Neuronal stem cell (in vitro differentiated cells): Measurements from ENCODE around the gene EDEM1.
"Not testable (repeated sequence)": the region's sequence is repeated elsewhere in the genome, so short reads cannot be mapped to it uniquely, and the experiment has no call there.

Experiments
- DNase-seq: peaks from one replicate; pipeline ENCODE4 v3.0.0-alpha.2; 2013; ENCODE audit warnings: low spot score
- H2AFZ ChIP-seq: one replicate; pipeline ENCODE4 v1.6.1; 2013; ENCODE audit warnings: mild to moderate bottlenecking, low read length, inconsistent platforms
- H2AK5ac ChIP-seq: 2 replicates; pipeline ENCODE4 v1.6.1; 2013; ENCODE audit warnings: low read depth, mild to moderate bottlenecking, inconsistent platforms, low read length, moderate library complexity, mixed read lengths
- H2BK120ac ChIP-seq: 2 replicates; pipeline ENCODE4 v1.6.1; 2013; ENCODE audit warnings: low read depth, mild to moderate bottlenecking, inconsistent platforms, low read length, moderate library complexity, mixed read lengths
- H2BK12ac ChIP-seq: one replicate; pipeline ENCODE4 v1.6.1; 2013; ENCODE audit warnings: low read length, inconsistent platforms
- H2BK15ac ChIP-seq: 2 replicates; pipeline ENCODE4 v1.6.1; 2013; ENCODE audit warnings: mild to moderate bottlenecking, low read length, inconsistent platforms, mixed read lengths
- H2BK5ac ChIP-seq: one replicate; pipeline ENCODE4 v1.6.1; 2013; ENCODE audit warnings: inconsistent platforms, mild to moderate bottlenecking, low read length, moderate library complexity
- H3K14ac ChIP-seq: one replicate; pipeline ENCODE4 v1.6.1; 2013; ENCODE audit warnings: low read length, inconsistent platforms
- H3K18ac ChIP-seq: 2 replicates; pipeline ENCODE4 v1.6.1; 2013; ENCODE audit warnings: low read length, inconsistent platforms
- H3K23ac ChIP-seq: 2 replicates; pipeline ENCODE4 v1.6.1; 2013; ENCODE audit warnings: low read depth, mild to moderate bottlenecking, mixed read lengths, low read length, inconsistent platforms; ENCODE audit not compliant: poor library complexity
- H3K27ac ChIP-seq: replicated peaks from 3 replicates; pipeline ENCODE4 v1.5.1; 2013; ENCODE audit warnings: low read length, inconsistent platforms
- H3K27me3 ChIP-seq, 3 experiments: 2 replicates each; pipeline ENCODE4 v1.6.1; 2013; ENCODE audit warnings: low read length in 3 of 3, mild to moderate bottlenecking in 2 of 3, inconsistent platforms in 1 of 3, low read depth in 1 of 3, mixed read lengths in 1 of 3, moderate library complexity in 1 of 3; ENCODE audit not compliant: control insufficient read depth in 3 of 3, insufficient read depth in 3 of 3
- H3K36me3 ChIP-seq, 2 donors: replicated peaks in 1 of 2; 2 replicates each; pipeline ENCODE4 v1.6.1; 2013; ENCODE audit warnings: low read length in 2 of 2; ENCODE audit not compliant: control insufficient read depth in 2 of 2, insufficient read depth in 2 of 2
- H3K4ac ChIP-seq: 2 replicates; pipeline ENCODE4 v1.6.1; 2013; ENCODE audit warnings: inconsistent platforms, mild to moderate bottlenecking, low read length, moderate library complexity
- H3K4me1 ChIP-seq, 2 donors: 1 replicate in 1 of 2; 2 replicates in 1 of 2; pipeline ENCODE4 v1.6.1; 2013; ENCODE audit warnings: low read length in 2 of 2, low read depth in 1 of 2; ENCODE audit not compliant: control insufficient read depth in 2 of 2, insufficient read depth in 1 of 2
- H3K4me2 ChIP-seq: one replicate; pipeline ENCODE4 v1.6.1; 2013; ENCODE audit warnings: mild to moderate bottlenecking, low read length, inconsistent platforms; ENCODE audit not compliant: insufficient read depth, poor library complexity, severe bottlenecking
- H3K4me3 ChIP-seq, 2 donors: 2 replicates each; pipeline ENCODE4 v1.5.1; 2013; ENCODE audit warnings: low read length in 2 of 2, mild to moderate bottlenecking in 2 of 2, inconsistent platforms in 1 of 2, moderate library complexity in 1 of 2
- H3K79me1 ChIP-seq: one replicate; pipeline ENCODE4 v1.6.1; 2013; ENCODE audit warnings: low read depth, mild to moderate bottlenecking, inconsistent platforms, low read length, moderate library complexity
- H3K9ac ChIP-seq: one replicate; pipeline ENCODE4 v1.6.1; 2013; ENCODE audit warnings: mild to moderate bottlenecking, low read depth, low read length, inconsistent platforms; ENCODE audit not compliant: poor library complexity
- H3K9me3 ChIP-seq, 2 donors: replicated peaks in 1 of 2; 2 replicates each; pipeline versions ENCODE3 to v1.6.1; 2013; ENCODE audit warnings: low read length in 2 of 2, mild to moderate bottlenecking in 2 of 2, inconsistent platforms in 1 of 2, low read depth in 1 of 2, mixed read lengths in 1 of 2, moderate library complexity in 1 of 2; ENCODE audit not compliant: control insufficient read depth in 2 of 2, insufficient read depth in 1 of 2
- H4K8ac ChIP-seq: one replicate; pipeline ENCODE4 v1.6.1; 2013; ENCODE audit warnings: low read depth, mild to moderate bottlenecking, inconsistent platforms, low read length, moderate library complexity
- H4K91ac ChIP-seq: one replicate; pipeline ENCODE4 v1.6.1; 2013; ENCODE audit warnings: low read length, low read depth, mild to moderate bottlenecking, inconsistent platforms; ENCODE audit not compliant: poor library complexity
- WGBS, 2 donors: extraction: QIAGEN DNeasy Blood & Tissue Kit; methylation state at CpG; one replicate each; pipeline ENCODE4 v1.1.7; 2013; ENCODE audit warnings: missing lambda C conversion rate in 2 of 2, mixed read lengths in 1 of 2; ENCODE audit not compliant: insufficient read length in 2 of 2, insufficient replicate concordance in 1 of 2; ENCODE audit errors: extremely low coverage in 2 of 2; 5-methylcytosine and 5-hydroxymethylcytosine counted together

Gene EDEM1

GRCh38 chr3:5147152-5147551, 40.4 kb upstream of the EDEM1 start:
- not testable (repeated sequence) for H3K27ac ChIP-seq, H3K27me3 ChIP-seq, H3K4me3 ChIP-seq, DNase-seq, H4K8ac ChIP-seq, H2BK5ac ChIP-seq, H2BK15ac ChIP-seq, H4K91ac ChIP-seq, H3K4ac ChIP-seq, H3K14ac ChIP-seq, H2AFZ ChIP-seq, H2BK12ac ChIP-seq, H3K23ac ChIP-seq, H2BK120ac ChIP-seq, H3K9me3 ChIP-seq, H2AK5ac ChIP-seq, H3K4me1 ChIP-seq, H3K79me1 ChIP-seq, H3K18ac ChIP-seq, H3K4me2 ChIP-seq, H3K36me3 ChIP-seq
- WGBS, 2 donors = no CpG with 5 or more reads among the region's 5 CpGs
- peak overlapping the region; percentile 13 for H3K9ac ChIP-seq

DNA sequence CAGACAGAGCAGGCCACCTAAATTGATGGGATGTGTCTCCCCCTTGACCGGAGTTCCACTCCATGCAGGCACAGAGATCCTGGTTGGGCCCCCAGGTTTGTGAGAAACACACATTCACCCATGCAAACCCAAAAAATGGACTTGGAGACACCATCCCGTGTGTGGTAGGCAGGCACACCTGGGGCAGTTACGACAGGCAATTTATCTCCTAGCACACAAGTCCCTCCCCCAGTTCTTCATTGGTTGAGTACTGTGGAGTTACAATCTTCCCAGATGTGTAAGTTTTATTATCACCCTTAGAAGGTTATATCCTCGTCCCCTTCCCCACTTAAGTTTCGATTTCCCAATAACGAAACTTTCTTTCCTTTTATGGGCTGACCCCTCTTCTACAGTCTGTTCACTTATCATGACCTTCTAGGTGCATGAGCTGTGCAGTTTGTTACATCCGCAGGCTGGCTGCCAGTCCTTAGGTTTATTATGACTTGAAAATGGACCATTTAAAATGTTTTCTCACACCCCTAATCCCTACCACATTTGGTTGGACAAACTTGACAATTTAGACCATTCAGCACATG, 38.1 kb upstream of the EDEM1 start:
- H3K23ac ChIP-seq = no peak overlapping the region

DNA sequence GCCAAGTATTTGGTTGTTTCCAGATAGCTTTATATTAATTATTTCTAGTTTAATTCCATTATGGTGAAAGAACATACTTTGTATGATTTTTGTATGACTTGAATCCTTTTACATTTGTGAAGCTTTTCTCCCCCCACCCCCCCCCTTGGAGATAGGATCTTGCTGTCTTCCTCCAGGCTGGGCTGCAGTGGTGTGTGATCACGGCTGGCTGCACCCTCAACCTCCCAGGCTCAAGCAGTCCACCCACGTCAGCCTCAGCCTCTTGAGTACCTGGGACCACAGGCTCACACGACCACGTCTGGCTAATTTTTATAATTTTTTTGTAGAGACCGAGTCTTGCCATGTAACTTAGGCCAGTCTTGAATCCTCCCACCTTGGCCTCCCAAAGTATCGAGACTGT, 35.9 kb upstream of the EDEM1 start:
- Histone ChIP-seq H3K9me3 (peaks cover 0 to 4% of the 10 kb centered on the region in 2 donors), H3K18ac (no peak overlapping the region), H3K4me2 (no peak overlapping the region), H4K8ac (no peak overlapping the region), H2BK15ac (no peak overlapping the region), H3K4me1 (no peaks in the 10 kb centered on the region), H3K23ac (no peak overlapping the region), H4K91ac (no peak overlapping the region), H3K4ac (no peak overlapping the region), H2BK5ac (no peak overlapping the region), H3K14ac (peak overlapping the region; percentile 38), H2BK12ac (no peak overlapping the region), H3K27ac (no peak overlapping the region), H3K36me3 (no peaks in the 10 kb centered on the region), H3K79me1 (peaks cover 7% of the 10 kb centered on the region), H3K9ac (no peak overlapping the region), H2AFZ (no peak overlapping the region), H3K27me3 (no peaks in the 10 kb centered on the region), H2AK5ac (no peak overlapping the region), H3K4me3 (no peak overlapping the region), H2BK120ac (no peak overlapping the region)
- no peak for DNase-seq
- WGBS, 2 donors = no CpG with 5 or more reads among the region's 6 CpGs

More for the DNA sequence above, 38.1 kb upstream of the EDEM1 start:
- no peak overlapping the region for H4K8ac ChIP-seq
- DNase-seq = no peak
- no peak overlapping the region for H2BK5ac ChIP-seq
- no peak overlapping the region for H4K91ac ChIP-seq
- no peaks in the 10 kb centered on the region for H3K36me3 ChIP-seq
- H3K79me1 ChIP-seq = peaks cover 7% of the 10 kb centered on the region
- H2BK15ac ChIP-seq = no peak overlapping the region
- H2AK5ac ChIP-seq = no peak overlapping the region
- H2BK120ac ChIP-seq = no peak overlapping the region
- H3K4me2 ChIP-seq = no peak overlapping the region
- no peak overlapping the region for H2AFZ ChIP-seq
- H3K27me3 ChIP-seq = no peaks in the 10 kb centered on the region
- H3K18ac ChIP-seq = no peak overlapping the region
- no peaks in the 10 kb centered on the region for H3K4me1 ChIP-seq
- peaks cover 0 to 4% of the 10 kb centered on the region in 2 donors for H3K9me3 ChIP-seq
- H3K4me3 ChIP-seq = no peak overlapping the region
- H3K27ac ChIP-seq = no peak overlapping the region
- no peak overlapping the region for H2BK12ac ChIP-seq
- WGBS, 2 donors = no CpG with 5 or more reads among the region's 7 CpGs
- no peak overlapping the region for H3K9ac ChIP-seq
- H3K14ac ChIP-seq = no peak overlapping the region
- H3K4ac ChIP-seq = no peak overlapping the region

DNA sequence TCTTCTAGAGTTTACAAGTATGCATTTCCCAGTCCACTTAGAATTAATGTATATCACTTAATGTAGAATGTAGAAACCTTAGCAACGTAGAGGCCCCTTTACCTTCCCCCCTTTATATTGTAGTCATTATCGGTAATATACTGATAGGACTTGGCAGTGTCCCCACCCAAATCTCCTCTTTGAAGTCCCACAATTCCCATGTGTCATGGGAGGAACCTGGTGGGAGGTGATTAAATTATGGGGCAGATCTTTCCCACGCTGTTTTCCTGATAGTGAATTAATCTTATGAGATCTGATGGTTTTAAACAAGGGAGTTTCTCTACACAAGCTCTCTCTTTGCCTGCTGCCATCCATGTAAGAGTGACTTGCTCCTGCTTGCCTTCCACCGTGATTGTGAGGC, 34.4 kb upstream of the EDEM1 start:
- no peaks in the 10 kb centered on the region for H3K36me3 ChIP-seq
- no peak overlapping the region for H3K9ac ChIP-seq
- no peak overlapping the region for H3K4me3 ChIP-seq
- no peak overlapping the region for H4K91ac ChIP-seq
- no peak overlapping the region for H2AFZ ChIP-seq
- H3K9me3 ChIP-seq = no peaks in the 10 kb centered on the region
- H3K27ac ChIP-seq = no peak overlapping the region
- H2BK15ac ChIP-seq = no peak overlapping the region
- no peak for DNase-seq
- H3K18ac ChIP-seq = no peak overlapping the region
- no peaks in the 10 kb centered on the region for H3K4me1 ChIP-seq
- WGBS, 2 donors = no CpG with 5 or more reads among the region's 4 CpGs
- no peak overlapping the region for H2BK5ac ChIP-seq
- H3K23ac ChIP-seq = no peak overlapping the region
- H2AK5ac ChIP-seq = no peak overlapping the region
- H3K4ac ChIP-seq = no peak overlapping the region
- H2BK12ac ChIP-seq = no peak overlapping the region
- H3K14ac ChIP-seq = no peak overlapping the region
- H2BK120ac ChIP-seq = no peak overlapping the region
- peaks cover 7% of the 10 kb centered on the region for H3K79me1 ChIP-seq
- H3K27me3 ChIP-seq = no peaks in the 10 kb centered on the region
- H3K4me2 ChIP-seq = no peak overlapping the region
- H4K8ac ChIP-seq = no peak overlapping the region
